GM18873 (cell line): ENCODE data around the gene HMGCR.

Source experiments
- ATAC-seq: cut with Tn5 transposase; IDR thresholded peaks from one replicate; pipeline ENCODE4 v1.9.1; 2021; ENCODE audit warnings: mild to moderate bottlenecking, moderate library complexity, moderate number of reproducible peaks; ENCODE audit not compliant: unreplicated experiment, low FRiP score

The HMGCR gene

GRCh38 chr5:75338408-75338807, 1.4 kb downstream of the HMGCR start:
- ATAC-seq, result no peak

GRCh38 chr5:75340714-75341478, 3.9 kb downstream of the HMGCR start:
- ATAC-seq, result no peak

DNA sequence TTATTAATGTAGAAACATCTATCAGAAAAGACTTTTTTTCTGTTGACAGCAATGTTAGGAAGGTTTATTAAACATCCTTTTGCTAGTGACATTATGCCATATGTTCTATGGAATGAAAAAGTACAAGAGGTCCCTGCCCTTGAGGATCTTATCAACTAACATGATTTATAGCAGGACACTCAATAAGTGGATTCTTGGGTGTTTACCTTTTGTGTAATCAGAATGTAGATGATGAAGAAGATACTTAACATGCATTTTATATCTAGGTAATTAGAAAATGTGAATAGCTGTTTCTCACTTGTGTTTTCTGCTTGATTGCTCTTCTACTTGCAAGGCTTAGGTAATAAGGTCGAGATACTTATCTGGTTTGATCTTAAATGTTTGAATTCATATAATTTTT, 4.9 kb downstream of the HMGCR start:
- no peak for ATAC-seq

GRCh38 chr5:75342836-75343235, 5.8 kb downstream of the HMGCR start:
- ATAC-seq, result no peak

DNA sequence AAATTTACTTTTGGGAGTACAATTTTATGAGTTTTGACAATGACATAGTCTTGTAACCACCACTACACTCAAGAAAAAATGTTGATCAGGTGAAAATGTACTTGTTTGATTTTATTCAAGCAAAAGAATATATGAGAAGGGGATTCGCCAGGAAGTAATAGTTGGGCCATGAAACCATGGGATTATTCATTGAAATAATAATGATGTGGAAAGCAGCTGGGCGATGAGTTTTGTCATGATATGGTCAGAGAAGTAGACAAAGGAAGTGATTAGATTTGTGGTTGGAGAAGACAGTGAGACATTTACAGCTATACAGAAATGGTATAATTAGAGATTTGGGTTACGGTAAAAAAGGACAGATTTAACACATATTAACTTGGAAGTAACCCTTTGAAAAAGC, 11.2 kb downstream of the HMGCR start:
- no peak for ATAC-seq

DNA sequence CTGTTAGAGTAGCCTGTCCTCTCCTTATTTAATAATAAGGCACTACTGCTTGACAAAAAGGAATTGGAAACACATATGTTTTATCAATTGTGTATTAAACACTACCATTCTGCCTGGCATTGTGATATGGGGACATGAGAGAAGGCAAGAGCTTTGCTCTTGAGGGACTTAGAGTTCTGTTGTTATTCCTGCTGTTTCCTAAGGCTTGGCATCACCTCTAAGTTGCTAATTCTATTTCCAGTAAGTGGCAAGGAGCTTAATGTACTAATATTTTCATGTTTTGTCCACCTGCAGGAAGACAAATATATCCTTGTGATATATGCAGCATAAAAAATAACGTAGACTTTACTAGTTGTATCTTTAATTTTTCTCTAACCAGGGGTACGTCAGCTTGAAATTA, 12.6 kb downstream of the HMGCR start:
- no peak for ATAC-seq

- no peak for ATAC-seq
These were observed 14.3 kb downstream of the HMGCR start for GRCh38 chr5:75351139-75351926.

- no peak for ATAC-seq
These were observed 18.2 kb downstream of the HMGCR start for GRCh38 chr5:75355236-75355635.

- ATAC-seq, result no peak
These were observed 19.7 kb downstream of the HMGCR start for GRCh38 chr5:75356719-75357118.

DNA sequence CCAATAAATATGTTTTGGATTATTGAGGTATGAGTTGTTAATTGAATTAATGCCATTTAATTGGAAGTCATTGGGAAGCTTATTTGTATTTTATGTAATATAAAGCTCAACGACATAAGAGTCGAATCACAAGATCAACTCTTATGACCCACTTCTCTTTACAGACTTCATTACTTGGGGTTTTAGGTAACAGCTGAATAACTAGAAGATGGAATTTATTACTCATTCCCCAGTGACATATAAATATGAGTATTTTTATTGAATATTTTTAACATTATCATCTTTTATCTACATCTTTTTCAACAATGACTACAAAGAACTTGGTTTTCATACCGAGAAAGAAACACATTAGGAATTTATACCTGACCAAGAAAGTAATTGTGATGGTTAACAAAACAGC, 21.1 kb downstream of the HMGCR start:
- no peak for ATAC-seq

GRCh38 chr5:75361310-75361709, 24.3 kb downstream of the HMGCR start:
- ATAC-seq, result no peak

DNA sequence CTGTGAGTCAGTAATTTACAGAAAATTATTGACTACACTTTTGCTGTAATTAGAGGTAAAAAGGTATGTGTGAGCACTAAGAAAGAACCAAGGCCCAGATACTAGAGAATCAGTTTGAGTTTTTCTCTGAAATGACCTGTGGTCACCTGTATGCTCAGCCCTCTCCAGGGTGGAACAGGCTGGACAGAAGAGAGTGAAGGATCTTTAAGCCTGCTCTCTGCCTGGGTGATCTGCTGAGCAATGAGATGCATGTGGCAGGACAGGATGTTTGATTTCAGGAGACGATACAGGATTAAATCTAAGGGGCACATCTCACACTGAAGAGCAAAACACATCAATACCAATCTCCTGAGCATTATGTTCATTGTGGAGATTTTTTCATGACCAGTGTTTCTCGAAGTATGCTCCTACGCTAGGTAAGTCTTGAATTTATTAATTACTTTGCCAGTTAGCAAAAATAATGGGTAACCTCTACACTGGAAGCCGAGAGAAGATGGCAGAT, 25.5 kb downstream of the HMGCR start:
- ATAC-seq, result no peak

DNA sequence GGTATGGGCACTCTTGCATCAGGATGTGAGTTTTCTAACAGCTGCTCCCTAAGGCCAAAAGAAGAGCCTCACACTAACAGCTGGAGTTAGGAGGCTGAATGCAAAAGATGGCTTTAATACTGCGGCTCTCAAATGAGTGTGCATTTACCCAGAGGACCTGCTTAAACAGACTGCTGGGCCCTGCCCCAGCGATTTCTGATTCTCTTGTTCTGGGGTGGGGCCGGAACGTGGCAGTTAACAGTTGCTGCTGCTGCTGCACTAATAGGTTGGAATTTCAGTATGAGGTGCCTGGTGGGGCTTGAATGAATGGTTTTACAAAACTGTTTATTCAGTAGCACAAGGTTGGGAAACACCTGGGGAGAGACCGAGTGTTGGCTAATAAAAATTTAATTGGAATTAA, 26.1 kb downstream of the HMGCR start:
- no peak for ATAC-seq

- ATAC-seq, result no peak
These were observed 26.9 kb downstream of the HMGCR start for GRCh38 chr5:75363726-75364495.

DNA sequence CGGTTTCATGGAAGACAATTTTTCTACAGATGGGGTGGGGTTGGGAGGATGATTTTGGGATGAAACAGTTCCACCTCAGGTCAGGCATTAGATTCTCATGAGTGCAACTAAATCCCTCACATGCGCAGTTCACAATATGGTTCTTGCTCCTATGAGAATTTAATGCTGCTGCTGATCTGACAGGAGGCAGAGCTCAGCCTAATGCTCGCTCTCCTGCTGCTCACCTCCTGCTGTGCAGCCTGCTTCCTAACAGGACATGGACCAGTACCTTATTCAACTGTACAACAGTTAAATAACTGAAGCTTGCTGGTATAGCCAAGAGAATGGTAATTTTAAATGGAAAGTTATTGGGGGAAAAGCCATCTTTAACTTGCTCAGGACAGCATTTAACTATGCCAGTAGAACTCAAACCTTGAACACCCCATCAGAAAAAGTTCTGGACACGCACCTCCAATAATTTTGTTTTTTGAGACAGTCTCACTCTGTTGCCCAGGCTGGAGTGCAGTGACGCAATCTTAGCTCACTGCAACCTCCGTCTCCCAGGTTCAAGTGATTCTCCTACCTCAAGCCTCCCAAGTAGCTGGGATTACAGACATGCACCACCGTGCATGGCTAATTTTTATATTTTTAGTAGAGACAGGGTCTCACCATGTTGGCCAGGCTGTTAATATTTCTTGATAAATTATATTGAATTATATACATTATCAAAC, 27.7 kb downstream of the HMGCR start:
- ATAC-seq, result no peak

- ATAC-seq, result no peak
These were observed 28.7 kb downstream of the HMGCR start for GRCh38 chr5:75365740-75366139.

- peak; percentile 82 for ATAC-seq
These were observed 29.8 kb downstream of the HMGCR start for GRCh38 chr5:75366787-75367186.

GRCh38 chr5:75367401-75367800, 30.4 kb downstream of the HMGCR start:
- ATAC-seq, result no peak

DNA sequence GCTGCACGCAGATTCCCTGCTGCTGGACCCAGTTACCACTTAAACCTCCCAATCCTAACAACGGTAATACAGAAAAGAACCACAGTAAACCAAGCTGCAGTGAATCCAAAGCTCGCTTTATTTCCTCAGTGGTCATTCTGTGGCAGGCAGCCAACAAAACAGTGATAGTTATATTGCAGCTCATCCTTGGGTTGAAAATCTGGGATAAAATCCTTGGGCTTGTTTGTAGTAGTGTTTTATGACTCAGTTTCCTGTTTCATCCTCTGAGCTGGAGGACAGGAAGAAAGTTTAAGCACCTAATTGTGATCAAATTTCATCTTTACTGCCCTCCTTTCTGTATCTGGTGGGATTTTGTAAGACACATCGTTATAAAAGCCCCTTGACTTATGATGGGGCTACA, 31.4 kb downstream of the HMGCR start:
- no peak for ATAC-seq

DNA sequence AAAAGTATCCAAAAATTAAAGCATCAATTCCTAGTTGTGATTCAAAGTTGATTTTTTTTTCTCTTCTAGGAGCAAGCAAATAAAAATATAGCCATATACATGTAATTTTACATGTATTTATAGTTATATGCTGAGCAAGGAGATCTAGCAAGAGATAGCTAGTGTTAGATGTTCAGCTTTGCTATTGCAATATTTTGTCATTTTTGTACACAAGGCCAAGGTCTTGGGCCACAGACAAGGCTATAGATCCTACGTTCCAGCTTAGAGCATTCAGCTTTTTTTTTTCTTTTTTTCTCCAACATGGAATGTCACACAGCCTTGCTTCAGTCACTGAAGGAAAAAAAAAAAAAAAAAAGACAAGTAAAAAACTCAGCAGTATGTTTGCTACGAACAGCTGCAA, 36.8 kb downstream of the HMGCR start:
- ATAC-seq, result no peak
